ENCODE data around the gene ABLIM2.

DNA sequence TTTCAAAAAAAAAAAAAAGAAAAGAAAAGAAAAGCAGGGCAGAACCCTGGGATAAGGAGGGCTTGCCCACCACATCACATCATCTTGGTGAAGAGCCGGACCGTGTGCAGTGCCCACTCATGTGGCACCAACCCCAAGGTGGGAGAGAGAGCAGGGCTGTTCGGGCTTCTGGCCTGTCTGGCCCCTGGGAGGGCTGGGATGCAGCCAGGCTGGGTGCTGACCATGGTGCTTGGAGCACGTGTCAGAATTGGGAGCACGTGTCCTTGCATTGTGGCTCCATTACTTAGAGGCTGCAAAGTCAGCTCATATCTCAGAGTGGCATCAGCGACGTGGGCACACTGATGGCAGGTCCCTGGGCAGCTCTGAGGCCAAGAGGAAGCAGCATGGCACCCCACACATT is 118.0 kb downstream of the ABLIM2 start:
- TF ChIP-seq, protein P1, sequence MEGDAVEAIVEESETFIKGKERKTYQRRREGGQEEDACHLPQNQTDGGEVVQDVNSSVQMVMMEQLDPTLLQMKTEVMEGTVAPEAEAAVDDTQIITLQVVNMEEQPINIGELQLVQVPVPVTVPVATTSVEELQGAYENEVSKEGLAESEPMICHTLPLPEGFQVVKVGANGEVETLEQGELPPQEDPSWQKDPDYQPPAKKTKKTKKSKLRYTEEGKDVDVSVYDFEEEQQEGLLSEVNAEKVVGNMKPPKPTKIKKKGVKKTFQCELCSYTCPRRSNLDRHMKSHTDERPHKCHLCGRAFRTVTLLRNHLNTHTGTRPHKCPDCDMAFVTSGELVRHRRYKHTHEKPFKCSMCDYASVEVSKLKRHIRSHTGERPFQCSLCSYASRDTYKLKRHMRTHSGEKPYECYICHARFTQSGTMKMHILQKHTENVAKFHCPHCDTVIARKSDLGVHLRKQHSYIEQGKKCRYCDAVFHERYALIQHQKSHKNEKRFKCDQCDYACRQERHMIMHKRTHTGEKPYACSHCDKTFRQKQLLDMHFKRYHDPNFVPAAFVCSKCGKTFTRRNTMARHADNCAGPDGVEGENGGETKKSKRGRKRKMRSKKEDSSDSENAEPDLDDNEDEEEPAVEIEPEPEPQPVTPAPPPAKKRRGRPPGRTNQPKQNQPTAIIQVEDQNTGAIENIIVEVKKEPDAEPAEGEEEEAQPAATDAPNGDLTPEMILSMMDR (IDR thresholded peaks at IDR 0.05; ENCODE audit: insufficient read depth, low read length, poor library complexity, severe bottlenecking), result no peak
- TF ChIP-seq EZH2phosphoT487 (conservative IDR thresholded peaks at IDR 0.05; ENCODE audit: low read length), result no peak
